ENCODE measurements around the gene BAIAP2. TPM values are rescaled to one million over a fixed set of nuclear protein-coding genes. Genes with fewer than 3 reads are reported as not detected.
"Not testable (repeated sequence)": the region's sequence is repeated elsewhere in the genome, so short reads cannot be mapped to it uniquely, and the experiment has no call there.

Gene BAIAP2
- total RNA-seq, 3 donors from 2014 or later, result 21.0 to 47.0 (median 37.6) TPM

DNA sequence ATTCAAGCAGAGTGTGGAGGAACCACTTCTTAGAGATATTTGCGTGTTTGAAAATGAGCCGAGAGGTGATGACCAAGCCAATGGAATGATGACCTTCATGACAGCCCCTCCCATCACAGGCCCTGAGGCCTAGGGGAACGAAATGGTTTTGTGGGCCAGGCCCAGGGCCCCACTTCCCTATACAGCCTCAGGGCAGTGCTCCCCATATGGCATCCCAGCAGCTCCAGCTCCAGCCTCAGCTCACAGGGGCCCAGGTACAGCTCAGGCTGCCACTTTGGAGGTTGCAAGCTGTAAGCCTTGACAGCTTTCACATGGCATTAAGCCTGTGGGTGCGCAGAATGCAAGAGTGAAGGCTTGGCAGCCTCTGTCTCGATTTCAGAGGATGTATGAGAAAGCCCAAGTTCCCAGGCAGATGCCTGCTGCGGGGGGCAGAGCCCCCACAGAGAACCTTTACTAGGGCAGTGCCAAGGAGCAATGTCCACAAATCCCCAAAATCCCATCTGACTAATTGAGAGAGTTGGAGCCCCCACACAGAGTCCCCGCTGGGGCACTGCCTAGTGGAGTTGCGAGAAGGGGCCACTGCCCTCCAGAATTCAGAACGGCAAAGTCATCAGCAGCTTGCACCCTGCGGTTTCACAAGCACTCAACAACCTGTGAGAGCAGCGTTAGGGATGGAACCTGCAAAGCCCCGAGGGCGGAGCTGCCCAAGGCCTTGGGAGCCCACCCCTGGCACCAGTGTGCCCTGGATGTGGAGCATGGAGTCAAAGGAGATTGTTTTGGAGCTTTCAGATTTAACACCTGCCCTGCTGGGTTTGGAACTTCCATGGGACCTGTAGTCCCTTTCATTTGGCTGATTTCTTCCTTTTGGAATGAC, 22.1 kb upstream of the BAIAP2 start:
- H3K4me3 ChIP-seq, result no peak overlapping the region
- H3K9me3 ChIP-seq, result peaks cover 6 to 9% of the 10 kb centered on the region in 2 donors
- H3K27me3 ChIP-seq, result no peaks in the 10 kb centered on the region
- TF ChIP-seq, protein P1, sequence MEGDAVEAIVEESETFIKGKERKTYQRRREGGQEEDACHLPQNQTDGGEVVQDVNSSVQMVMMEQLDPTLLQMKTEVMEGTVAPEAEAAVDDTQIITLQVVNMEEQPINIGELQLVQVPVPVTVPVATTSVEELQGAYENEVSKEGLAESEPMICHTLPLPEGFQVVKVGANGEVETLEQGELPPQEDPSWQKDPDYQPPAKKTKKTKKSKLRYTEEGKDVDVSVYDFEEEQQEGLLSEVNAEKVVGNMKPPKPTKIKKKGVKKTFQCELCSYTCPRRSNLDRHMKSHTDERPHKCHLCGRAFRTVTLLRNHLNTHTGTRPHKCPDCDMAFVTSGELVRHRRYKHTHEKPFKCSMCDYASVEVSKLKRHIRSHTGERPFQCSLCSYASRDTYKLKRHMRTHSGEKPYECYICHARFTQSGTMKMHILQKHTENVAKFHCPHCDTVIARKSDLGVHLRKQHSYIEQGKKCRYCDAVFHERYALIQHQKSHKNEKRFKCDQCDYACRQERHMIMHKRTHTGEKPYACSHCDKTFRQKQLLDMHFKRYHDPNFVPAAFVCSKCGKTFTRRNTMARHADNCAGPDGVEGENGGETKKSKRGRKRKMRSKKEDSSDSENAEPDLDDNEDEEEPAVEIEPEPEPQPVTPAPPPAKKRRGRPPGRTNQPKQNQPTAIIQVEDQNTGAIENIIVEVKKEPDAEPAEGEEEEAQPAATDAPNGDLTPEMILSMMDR (IDR thresholded peaks at IDR 0.05), result no peak
- no peak for TF ChIP-seq POLR2AphosphoS5 (IDR thresholded peaks at IDR 0.05)
- TF ChIP-seq POLR2A (IDR thresholded peaks at IDR 0.05), result no peak
- intact Hi-C loops (cut with DNase I; ENCODE audit: low total_unique reads), result no loop called here
- no peak overlapping the region for H3K27ac ChIP-seq
- no peak for DNase-seq (ENCODE audit: low spot score in 2 of 2)
- no peaks in the 10 kb centered on the region for H3K4me1 ChIP-seq
- H3K36me3 ChIP-seq, result no peaks in the 10 kb centered on the region

DNA sequence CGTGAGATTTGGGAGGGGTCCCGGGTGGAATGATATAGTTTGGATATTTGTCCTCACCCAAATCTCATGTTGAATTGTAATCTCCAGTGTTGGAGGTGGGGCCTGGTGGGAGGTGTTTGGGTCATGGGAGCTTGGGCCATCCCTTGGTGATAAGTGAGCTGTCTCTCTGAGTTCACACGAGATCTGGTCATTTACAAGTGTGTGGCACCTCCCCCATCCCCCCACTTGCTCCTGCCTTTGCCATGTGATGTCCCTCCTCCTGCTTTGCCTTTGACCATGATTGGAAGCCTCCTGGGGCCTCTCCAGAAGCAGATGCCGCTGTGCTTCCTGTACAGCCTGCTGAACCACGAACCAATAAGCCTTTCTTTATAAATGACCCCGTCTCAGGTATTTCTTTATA, 21.3 kb upstream of the BAIAP2 start:
- peaks cover 0 to 4% of the 10 kb centered on the region in 2 donors for H3K4me1 ChIP-seq
- peaks cover 6 to 9% of the 10 kb centered on the region in 2 donors for H3K9me3 ChIP-seq
- no peak for DNase-seq (ENCODE audit: low spot score in 2 of 2)
- H3K4me3 ChIP-seq, result no peak overlapping the region
- no peak overlapping the region for H3K27ac ChIP-seq
- intact Hi-C loops (cut with DNase I; ENCODE audit: low total_unique reads), result no loop called here
- H3K27me3 ChIP-seq, result no peaks in the 10 kb centered on the region
- TF ChIP-seq, protein P1 (IDR thresholded peaks at IDR 0.05), result no peak
- no peak for TF ChIP-seq POLR2AphosphoS5 (IDR thresholded peaks at IDR 0.05)
- TF ChIP-seq POLR2A (IDR thresholded peaks at IDR 0.05), result no peak
- H3K36me3 ChIP-seq, result no peaks in the 10 kb centered on the region

DNA sequence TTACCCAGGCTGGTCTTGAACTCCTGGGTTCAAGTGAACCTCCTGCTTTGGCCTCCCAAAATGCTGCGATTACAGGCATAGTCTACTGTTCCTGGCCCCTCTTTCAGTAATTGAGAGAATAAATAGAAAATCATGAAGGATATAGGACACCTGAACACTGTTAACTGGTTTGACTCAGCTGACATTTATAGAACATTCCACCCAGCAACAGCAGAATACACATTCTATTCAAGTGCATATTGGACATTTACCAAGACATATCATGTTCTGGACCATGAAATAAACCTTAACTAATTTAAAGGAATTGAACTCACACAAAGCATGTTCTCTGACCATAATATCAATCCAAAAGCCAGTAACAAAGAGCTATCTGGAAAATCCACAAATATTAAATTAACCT, 19.8 kb upstream of the BAIAP2 start:
- TF ChIP-seq POLR2AphosphoS5 (IDR thresholded peaks at IDR 0.05) (no peak), POLR2A (IDR thresholded peaks at IDR 0.05) (no peak)
- TF ChIP-seq, protein P1 (IDR thresholded peaks at IDR 0.05), result no peak
- Histone ChIP-seq H3K4me3 (no peak overlapping the region), H3K27ac (no peak overlapping the region), H3K27me3 (no peaks in the 10 kb centered on the region), H3K36me3 (no peaks in the 10 kb centered on the region), H3K4me1 (peaks cover 0 to 4% of the 10 kb centered on the region in 2 donors), H3K9me3 (peaks cover 6 to 9% of the 10 kb centered on the region in 2 donors)
- intact Hi-C loops (cut with DNase I; ENCODE audit: low total_unique reads), result no loop called here
- DNase-seq (ENCODE audit: low spot score in 2 of 2), result no peak

DNA sequence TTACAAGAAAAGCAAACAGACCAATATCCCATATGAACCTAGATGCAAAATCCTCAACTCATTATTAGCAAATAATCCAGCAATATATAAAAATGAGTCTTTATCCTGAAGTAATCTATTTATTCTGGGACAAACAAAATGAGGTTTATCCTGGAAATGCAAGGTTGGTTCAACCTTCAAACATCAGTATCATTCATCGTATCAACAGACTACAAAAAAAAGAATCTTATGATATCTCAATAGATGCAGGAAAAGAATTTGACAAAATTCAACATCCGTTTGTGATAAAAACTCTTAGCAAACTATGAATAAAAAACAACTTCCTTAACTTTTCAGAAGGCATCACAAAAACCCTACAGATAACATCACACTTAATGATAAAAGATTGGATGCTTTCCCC, 18.4 kb upstream of the BAIAP2 start:
- H3K4me1 ChIP-seq, result peaks cover 0 to 14% of the 10 kb centered on the region in 2 donors
- no peaks in the 10 kb centered on the region for H3K36me3 ChIP-seq
- peaks cover 0 to 3% of the 10 kb centered on the region in 2 donors for H3K27me3 ChIP-seq
- no peak overlapping the region for H3K4me3 ChIP-seq
- no peaks in the 10 kb centered on the region for H3K9me3 ChIP-seq
- intact Hi-C loops (cut with DNase I; ENCODE audit: low total_unique reads), result no loop called here
- TF ChIP-seq, protein P1 (IDR thresholded peaks at IDR 0.05), result no peak
- TF ChIP-seq POLR2AphosphoS5 (IDR thresholded peaks at IDR 0.05) (no peak), POLR2A (IDR thresholded peaks at IDR 0.05) (no peak)
- DNase-seq (ENCODE audit: low spot score in 2 of 2), result no peak
- H3K27ac ChIP-seq, result no peak overlapping the region

DNA sequence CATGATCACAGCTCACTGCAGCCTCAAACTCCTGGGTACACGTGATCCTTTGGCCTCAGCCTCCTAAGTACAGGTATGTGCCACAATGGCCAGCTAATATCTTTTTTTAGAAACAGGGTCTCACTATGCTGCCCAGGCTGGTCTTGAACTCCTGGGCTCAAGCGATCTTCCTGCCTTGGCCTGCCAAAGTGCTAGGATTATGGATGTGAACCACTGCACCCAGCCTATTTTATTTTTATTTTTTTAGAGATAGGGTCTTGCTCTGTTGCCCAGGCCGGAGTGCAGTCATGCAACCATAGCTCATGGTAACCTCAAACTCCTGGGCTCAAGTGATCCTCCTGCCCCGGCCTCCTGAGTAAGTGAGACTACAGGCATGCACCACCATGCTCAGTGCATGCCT, 17.6 kb upstream of the BAIAP2 start:
- peaks cover 0 to 14% of the 10 kb centered on the region in 2 donors for H3K4me1 ChIP-seq
- H3K27me3 ChIP-seq; DNase-seq (ENCODE audit: low spot score in 2 of 2); H3K9me3 ChIP-seq; H3K27ac ChIP-seq; H3K36me3 ChIP-seq; intact Hi-C loops (cut with DNase I; ENCODE audit: low total_unique reads); H3K4me3 ChIP-seq: not testable (repeated sequence)

All from breast epithelium (tissue), 4 donors.